SIG-M5 treated with dmso at 0.1 percent for 504 hours (cell line): Measurements from ENCODE around the gene MYOG.

ENCODE experiments used
- DNase-seq: peaks from one replicate; lab custom pipeline; 2025; ENCODE audit not compliant: unreplicated experiment; lab: John Stamatoyannopoulos, UW

Gene MYOG

GRCh38 chr1:203117611-203118575, 32.1 kb upstream of the MYOG start:
- DNase-seq: peak; percentile 71

- no peak for DNase-seq
Measured at GRCh38 chr1:203116091-203116820, 30.4 kb upstream of the MYOG start.

- DNase-seq: no peak
Measured at GRCh38 chr1:203114202-203114601, 28.4 kb upstream of the MYOG start.

GRCh38 chr1:203113308-203113707, 27.5 kb upstream of the MYOG start:
- no peak for DNase-seq

- DNase-seq: no peak
Measured at GRCh38 chr1:203112475-203112874, 26.7 kb upstream of the MYOG start.

GRCh38 chr1:203104789-203105390, 19.1 kb upstream of the MYOG start:
- DNase-seq: peak; percentile 22

GRCh38 chr1:203103829-203104495, 18.1 kb upstream of the MYOG start:
- DNase-seq: no peak

GRCh38 chr1:203103216-203103615, 17.4 kb upstream of the MYOG start:
- DNase-seq: no peak

- DNase-seq: peak; percentile 28
Measured at GRCh38 chr1:203101813-203102634, 16.2 kb upstream of the MYOG start.

GRCh38 chr1:203100516-203100869, 14.7 kb upstream of the MYOG start:
- no peak for DNase-seq

GRCh38 chr1:203099805-203100515, 14.1 kb upstream of the MYOG start:
- DNase-seq: no peak

- no peak for DNase-seq
Measured at GRCh38 chr1:203098914-203099520, 13.2 kb upstream of the MYOG start.

GRCh38 chr1:203098445-203098844, 12.6 kb upstream of the MYOG start:
- DNase-seq: no peak

GRCh38 chr1:203097001-203097400, 11.2 kb upstream of the MYOG start:
- no peak for DNase-seq

- no peak for DNase-seq
Measured at GRCh38 chr1:203096566-203096965, 10.8 kb upstream of the MYOG start.

- DNase-seq: no peak
Measured at GRCh38 chr1:203095061-203095690, 9.4 kb upstream of the MYOG start.

GRCh38 chr1:203093754-203094410, 8.1 kb upstream of the MYOG start:
- no peak for DNase-seq

GRCh38 chr1:203091761-203092330, 6.0 kb upstream of the MYOG start:
- no peak for DNase-seq
